Hematopoietic multipotent progenitor cell (in vitro differentiated cells): ENCODE results near the gene ALPP. TPM values are rescaled to one million over a fixed set of nuclear protein-coding genes. Genes with fewer than 3 reads are reported as not detected.
A peak's percentile ranks its signal among the peaks of the same experiment; 100 is the strongest.
"Not testable (repeated sequence)": the region's sequence is repeated elsewhere in the genome, so short reads cannot be mapped to it uniquely, and the experiment has no call there.

Experiments
- DNase-seq, 3 donors: peaks; one replicate each; pipeline ENCODE4 v3.0.0-alpha.2; 2011 to 2015; ENCODE audit warnings: low read depth in 2 of 3, low spot score in 2 of 3
- total RNA-seq: library from RNA; depleted of rRNA; stranded (reverse); fragments of >200 nt; gene quantifications from one replicate; pipeline ENCODE4 v1.2.3, GENCODE V29; 2012

Gene ALPP
- total RNA-seq = 0.27 TPM

DNA sequence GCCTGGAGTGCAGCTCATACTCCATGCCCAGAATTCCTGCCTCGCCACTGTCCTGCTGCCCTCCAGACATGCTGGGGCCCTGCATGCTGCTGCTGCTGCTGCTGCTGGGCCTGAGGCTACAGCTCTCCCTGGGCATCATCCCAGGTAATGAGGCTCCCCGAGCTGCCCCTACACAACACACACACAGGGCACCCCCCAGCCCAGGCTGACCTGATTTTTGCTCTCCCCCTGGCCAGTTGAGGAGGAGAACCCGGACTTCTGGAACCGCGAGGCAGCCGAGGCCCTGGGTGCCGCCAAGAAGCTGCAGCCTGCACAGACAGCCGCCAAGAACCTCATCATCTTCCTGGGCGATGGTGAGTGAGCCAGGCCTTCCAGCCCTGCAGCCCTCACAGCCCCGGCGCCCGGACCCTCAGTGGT lies at the start of gene ALPP:
ALPP (plus strand) TSS at position 17 of the 417 bp plus-strand sequence; CDS start at position 69, 52 bp downstream.
- DNase-seq = not testable (repeated sequence)

DNA sequence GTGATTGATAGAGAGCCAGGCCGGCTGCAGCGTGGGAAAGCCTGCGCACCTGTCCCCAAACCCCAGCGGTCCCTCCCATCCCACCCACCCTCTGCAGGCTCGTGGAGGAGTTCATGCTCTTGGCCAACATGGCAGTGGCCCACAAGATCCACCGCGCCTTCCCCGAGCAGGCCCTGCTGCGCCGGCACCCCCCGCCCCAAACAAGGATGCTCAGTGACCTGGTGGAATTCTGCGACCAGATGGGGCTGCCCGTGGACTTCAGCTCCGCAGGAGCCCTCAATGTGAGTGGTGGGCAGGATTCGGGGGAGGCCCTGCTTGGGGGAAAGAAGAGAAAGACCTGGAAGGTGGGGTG lies 48.9 kb upstream of the ALPP start:
- no peak for DNase-seq

DNA sequence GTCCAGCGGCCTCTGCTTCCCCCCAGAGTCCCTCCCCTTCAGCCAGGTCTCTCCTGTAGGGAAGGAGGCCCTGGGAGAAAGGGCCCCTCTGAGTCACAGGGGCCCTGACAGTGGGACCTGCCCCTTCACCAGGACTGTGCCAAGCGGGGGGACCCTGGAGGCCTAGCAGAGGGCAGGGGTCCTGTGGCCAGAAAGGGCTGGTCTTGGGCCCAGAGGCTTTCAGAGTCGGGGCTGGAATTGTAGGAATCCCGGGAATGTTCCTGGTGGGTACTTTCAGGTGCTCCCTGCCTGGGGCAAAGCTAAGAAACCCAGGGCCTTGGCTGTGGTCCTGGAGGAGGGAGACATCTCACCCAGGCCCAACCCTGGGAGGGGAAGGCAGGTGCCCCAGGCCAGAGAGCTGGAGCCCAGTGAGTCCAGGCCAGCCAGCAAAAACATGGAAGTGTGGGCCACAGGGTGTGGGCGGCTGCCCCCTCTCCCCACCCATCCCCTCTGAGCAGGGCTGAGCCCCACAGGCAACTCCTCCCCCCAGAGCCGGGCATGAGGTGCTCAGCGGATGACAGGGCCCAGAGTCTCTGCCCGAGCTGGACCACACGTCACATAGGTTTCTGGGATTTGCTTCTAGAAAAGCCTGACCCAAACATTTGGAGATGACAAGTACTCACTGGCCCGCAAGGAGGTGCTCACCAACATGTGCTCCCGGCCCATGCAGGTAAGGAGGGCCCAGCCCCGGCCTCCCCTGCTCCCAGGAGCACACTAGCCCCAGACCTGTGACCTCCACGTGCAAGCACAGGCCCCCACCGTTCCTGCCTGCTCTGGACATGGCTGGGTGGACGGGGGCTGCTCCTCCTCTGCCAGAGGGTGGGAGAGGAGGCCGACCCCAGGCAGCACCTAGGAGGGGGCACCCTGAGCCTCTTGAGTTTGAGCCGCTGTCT lies 48.2 kb upstream of the ALPP start:
- no peak for DNase-seq

DNA sequence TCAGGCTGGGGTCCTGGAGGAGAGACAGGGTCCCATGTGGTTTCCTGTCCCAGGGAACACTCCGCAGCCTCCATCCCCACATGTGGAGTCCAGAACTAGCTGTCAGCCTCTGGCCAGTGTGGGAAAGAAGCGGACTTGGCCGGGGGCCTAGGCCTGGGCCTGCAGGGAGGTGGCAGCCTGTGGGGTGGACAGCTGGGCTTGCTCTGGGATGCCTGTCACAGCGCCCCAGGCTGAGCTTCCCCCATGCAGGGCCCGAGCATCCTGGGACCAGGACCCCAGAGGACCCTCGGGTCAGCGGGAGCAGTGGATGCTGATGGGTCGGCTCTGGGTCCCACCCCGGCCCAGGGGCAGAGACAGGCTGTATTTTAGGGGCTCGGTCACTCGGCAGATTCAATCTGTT lies 47.5 kb upstream of the ALPP start:
- DNase-seq = not testable (repeated sequence)

DNA sequence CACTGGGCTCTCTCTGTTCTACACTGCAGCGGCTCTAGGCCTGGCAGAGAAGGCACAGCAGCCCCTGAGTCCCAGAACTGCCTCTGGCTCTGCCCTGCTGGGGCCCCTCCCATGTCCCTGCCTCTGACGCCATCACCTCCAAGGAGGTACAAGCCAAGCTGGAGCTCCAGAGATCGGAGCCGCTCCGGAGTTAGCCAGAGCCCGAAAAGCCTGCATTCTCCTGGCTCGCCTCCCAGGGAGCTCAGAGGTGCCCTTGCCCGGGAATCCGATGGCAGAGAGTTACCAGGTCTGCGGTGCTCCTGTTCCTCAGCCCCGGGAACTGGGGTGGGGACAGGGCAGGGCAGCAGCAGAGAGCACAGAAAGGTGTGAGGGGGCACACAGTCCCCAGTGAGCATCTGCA lies 46.9 kb upstream of the ALPP start:
- DNase-seq = not testable (repeated sequence)

DNA sequence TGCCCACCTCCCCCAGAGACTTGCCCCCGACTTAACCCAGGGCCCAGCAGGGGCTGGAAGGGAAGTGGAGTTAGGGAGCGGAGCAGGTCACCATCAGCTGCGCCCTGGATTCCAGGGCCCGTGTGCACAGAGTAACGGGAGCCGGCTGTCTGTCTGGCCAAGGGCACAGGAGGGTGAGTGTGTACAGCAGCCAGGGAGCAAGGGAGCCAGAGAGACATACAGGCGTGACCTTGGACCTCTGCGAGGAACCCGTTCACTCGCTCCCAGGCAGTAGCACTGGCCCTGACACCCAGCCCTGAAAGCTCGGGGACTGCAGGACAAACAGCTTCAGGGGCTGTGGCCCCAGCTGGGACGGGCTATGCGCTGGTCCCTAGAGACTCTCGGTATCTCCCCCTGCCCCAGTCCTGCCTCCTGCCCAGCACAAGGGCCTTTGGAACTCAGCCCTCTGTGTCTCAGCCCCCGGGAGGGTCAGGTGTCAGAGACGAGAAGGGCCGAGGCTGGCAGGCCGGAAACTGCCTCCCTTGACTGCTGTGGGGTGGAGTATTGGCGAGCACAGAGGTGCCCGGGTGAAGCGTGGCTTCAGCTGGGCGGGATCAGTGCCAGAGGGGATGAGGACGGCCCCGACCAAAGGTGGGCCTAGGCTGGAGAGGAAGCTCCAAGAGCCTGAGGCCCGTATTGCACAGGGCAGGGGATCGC lies 46.2 kb upstream of the ALPP start:
- not testable (repeated sequence) for DNase-seq

DNA sequence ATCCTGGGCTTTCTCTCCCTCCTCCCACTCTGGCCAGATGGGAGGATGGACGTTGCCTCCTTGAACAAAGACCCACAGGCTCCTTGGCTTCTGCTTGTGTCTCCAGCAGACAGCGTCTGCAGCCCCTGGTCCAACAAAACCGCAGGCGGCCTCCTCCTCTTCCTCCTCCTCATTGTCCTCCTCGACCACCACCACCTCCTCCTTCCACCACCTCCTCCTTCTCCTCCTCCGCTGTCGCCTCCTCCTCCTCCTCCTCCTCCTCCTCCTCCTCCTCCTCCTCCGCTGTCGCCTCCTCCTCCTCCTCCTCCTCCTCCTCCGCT lies 45.7 kb upstream of the ALPP start:
- DNase-seq = no peak

DNA sequence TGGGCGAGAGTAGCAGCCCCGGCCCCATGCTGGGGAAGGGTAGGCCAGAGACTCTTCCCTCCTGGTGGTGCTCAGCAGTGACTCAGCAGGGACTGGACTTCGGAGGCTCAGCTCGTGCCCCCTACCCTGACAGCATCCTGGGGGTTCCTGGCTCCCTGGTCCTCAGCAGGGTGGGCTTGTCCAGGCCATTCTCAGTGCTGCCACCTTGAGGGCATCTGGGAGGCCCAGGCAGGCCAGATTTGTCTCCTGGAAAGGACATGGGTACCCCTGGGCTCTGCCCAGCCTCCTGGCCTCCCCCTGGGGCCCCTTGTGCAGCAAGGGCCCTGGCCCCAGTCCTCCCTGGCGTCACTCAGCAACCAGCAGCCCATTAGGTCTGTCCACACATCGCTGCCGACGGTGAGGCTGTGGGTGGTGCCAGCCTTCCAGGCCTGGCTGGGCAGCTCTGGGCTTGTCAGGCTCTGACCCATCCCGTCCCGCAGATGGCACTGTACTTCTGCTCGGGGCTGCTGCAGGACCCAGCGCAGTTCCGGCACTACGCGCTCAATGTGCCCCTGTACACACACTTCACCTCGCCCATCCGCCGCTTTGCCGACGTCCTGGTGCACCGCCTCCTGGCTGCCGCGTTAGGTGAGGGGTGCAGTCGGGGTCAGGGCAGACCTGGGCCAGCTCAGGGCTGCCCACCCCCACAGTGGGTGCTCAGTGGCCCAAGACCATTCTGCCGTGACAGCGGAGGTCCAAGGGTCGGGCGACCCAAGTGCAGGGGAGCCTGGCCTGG lies 45.0 kb upstream of the ALPP start:
- DNase-seq = peak in 1 of 3 donors; percentile 30

DNA sequence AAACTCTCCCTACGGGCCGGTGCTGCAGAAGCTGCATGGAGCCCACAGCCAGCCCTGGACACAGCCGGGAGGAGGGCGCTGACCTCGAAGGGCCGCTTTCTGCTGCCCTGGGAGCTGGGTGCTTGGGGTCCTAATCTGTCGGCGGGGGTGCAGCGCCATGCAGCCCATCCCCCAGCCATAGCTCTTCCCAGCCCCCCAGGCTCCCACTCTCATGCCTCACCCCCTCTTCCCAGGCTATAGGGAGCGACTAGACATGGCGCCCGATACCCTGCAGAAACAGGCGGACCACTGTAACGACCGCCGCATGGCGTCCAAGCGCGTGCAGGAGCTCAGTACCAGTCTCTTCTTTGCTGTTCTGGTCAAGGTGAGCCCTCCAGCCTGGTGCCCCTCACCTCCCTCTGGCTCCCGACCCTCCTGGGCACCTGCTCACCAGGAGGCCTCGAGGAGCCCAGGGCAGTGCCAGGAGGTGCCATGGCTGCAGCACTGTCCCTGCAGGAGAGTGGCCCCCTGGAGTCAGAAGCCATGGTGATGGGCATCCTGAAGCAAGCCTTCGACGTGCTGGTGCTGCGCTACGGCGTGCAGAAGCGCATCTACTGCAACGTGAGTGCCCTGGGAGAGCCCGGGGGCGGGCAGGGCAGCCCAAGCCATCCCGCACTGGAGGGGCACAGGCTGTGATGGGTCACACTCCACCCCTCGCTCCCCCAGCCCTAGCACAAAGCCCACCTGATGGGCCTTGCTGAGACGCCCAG lies 44.2 kb upstream of the ALPP start:
- not testable (repeated sequence) for DNase-seq

DNA sequence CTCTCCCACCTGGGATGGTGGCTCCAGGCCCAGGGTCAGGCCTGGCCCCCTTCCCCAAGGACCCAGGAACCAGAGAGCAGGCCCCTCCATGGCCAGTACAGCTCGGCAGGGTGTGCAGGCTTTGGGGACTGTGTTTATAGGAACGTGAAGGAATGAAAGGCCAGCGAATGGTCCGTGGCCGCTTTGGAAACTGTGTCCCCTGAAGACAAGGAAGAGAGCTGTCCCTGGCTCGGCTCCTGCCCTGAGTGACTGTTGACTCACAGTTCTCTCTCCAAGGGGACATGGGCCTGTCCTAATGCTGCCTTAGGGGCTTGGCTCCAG lies 43.7 kb upstream of the ALPP start:
- DNase-seq = not testable (repeated sequence)

DNA sequence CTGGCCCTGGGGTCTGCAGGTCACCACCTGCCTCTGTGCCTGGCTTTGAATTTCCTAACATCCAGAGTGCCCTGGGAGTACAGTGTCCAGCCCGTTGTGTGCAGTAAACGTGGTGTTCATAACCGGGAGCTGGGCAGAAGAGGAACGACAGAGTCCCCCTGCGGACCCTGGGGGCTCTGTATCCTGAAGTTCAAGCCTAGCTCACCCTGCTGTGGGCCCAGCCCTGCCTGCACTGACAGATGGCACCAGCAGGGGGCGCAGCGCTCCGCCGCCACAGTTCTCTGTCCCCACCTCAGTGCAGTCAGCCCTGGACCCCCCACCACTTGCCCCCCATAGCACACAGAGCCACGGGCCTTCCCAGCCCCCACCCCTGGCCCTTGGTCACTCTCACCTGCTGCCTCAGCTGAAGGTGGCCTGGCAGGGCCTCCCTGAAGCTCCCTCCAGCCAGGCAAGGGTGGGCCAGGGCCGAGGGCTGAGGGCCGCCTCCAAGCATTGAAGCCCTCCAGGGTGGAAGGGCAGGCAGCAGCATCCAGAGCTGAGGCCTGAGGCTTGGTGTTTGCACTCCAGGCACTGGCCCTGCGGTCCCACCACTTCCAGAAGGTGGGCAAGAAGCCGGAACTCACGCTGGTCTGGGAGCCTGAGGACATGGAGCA lies 43.2 kb upstream of the ALPP start:
- DNase-seq = not testable (repeated sequence)

DNA sequence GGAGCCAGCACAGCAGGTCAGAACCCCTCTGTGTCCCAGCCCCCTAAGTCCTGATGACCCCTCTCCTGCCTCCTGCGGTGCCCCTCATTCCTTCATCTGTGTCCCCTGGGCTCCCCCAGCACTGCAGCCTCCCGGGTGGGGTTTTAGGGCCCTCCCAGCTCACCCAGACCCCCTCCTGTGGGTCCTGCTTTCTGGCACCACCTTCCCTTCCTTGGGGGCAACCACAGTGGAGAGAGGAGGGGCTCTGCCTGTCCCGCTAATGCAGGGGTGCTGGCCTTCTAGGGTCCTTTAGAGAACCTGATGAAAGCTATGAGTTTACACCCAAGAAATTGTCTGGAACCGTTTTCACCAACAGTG lies 42.7 kb upstream of the ALPP start:
- no peak for DNase-seq

DNA sequence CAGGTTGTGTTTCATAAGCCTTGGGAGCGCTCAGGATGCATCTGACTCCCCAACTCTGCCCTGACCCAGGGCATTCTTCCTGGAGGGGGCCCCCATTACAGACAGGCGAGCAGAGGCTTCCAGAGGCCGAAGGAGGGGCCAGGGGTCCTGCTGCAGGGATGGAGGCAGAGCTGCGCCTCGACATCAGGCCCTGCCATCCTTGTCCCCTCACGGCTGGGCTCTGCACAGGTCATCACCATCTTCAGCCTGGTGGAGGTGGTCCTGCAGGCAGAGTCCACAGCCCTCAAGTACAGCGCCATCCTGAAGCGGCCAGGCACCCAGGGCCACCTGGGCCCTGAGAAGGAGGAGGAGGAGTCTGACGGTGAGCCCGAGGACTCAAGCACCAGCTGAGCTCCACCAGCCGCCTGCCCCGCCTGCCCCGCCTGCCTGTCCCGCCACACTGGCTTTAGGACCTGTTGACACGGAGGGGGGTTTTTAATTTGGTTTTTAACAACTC lies 42.3 kb upstream of the ALPP start:
- no peak for DNase-seq

DNA sequence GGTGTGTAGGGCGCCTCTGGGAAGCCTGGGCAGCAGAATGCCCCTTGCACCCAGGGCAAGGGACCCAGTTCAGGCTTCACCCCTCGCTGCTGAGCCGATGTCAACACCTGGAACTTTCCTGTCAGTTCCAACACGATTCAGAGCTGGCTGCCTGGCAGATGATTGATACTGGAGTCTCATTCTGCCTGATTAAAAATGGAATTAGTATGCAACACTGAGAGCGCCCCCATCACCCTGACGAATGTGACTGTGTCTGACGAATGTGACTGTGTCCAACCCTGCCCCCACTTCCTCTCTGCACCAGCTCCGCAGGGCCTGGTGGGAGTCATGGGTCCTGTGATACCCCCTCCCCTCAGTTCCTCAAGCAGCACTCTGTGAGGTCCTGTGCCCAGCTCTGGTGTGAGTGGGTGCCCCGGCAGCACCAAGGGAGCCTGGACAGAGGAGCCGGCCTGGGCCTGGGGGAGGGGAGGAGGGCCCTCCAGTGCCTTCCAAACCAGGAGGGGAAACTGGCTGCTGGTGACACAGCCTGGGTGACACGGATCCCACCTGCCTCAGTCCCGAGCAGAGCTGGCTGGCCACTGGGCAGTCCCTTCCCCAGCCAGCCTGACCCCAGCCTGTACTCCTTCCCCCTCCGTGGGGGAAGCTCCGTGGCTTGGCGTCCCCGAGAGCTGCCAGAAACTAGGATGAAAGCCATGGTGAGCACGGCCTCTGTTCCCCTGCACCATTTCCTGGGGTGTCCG lies 41.4 kb upstream of the ALPP start:
- no peak for DNase-seq

DNA sequence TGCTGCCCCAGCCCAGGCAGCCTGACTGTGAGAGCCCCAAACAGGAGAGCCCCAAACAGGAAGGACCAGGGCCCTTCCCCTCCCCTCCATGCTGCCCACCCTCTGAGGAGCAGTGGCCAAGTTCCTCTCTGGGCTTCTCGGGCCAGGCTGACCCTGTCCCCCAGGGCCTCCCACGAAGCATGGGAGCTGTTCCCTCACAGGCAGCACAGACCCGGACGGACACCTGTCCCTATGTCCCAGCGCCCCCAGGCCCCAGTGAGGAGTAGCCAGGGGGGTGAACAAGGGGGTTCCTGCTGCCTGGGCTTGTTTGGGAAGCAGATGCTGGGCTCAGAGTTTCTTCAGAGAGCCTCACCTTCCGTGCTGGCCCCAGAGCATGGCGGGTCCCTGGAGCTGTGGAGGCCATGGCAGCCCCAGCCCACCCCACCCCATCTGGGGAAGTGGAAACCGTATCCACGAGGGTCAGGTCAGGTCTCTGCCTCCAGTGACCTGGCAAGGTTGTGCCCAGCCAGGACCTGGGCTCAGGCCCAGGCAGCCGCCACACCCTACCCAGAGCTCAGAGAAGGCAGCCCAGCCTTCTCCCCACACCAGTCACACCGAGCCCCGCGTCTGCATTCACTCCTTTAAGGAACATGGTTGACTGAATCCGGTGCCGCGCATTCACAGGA lies 40.3 kb upstream of the ALPP start:
- not testable (repeated sequence) for DNase-seq

DNA sequence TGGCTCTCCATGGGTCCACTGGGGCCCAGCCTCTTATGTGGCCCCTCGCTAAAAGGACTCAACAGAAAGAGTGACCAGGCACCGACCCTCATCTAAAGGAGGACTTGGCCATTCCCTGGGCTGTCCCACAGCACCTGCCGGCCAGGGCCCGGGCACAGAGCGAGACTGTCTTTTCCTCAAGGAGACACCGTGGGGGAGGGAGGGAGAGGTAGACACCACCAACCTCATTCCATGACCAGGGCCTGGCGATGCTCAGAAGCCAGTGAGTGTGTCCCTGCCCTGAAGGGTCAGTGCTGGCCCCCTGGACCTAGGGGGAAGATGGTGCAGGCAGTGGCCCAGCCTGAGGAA lies 39.8 kb upstream of the ALPP start:
- no peak for DNase-seq

DNA sequence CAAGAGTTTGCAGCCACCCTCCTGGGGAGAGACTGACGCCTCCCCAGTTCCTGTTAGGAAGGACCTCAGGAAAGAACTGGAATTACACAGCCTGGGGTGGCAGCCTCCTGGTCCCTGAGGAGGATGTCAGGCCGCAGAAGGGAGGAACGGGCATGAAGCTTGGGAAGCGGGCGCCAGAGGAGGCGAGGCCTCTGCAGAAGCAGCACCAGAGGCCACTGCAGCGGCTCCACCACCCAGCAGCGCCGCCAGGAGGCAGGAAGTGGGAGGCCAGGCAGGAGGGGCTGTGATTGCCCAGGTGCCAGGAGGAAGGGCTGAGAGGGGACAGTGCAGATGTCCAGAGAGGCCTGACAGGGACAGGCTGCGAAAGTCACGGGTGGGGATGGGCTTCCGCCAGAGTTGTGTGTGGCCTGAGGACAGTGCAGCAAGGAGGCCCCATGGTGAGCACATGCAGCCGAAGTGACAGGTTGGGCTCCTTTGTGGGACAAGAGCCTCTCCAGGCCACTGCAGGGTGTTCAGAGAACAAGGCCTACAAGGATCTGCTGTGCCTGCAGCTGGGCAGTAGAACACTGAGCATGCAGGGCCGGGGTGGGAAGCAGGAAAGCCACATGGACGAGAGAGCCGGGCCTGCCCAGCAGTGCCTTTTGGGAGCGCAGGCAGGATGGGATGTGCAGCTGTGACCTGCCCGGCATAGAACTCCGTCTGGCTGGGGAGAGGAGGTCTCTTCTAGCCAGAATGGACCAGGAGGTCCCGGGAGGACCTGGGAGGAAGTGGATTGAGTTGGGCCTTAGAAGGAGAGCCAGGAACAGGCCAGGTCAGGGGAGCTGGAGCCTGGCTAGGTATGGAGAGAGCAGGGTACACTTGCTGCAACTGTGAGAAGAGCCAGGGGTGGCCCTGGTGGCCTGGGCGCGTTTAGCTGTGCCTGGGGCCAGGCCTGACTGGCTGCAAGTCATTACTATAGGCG lies 39.1 kb upstream of the ALPP start:
- DNase-seq = no peak
